ENCODE data around the gene ATP6V1B1.
A peak's percentile ranks its signal among the peaks of the same experiment; 100 is the strongest.

ATP6V1B1 gene

DNA sequence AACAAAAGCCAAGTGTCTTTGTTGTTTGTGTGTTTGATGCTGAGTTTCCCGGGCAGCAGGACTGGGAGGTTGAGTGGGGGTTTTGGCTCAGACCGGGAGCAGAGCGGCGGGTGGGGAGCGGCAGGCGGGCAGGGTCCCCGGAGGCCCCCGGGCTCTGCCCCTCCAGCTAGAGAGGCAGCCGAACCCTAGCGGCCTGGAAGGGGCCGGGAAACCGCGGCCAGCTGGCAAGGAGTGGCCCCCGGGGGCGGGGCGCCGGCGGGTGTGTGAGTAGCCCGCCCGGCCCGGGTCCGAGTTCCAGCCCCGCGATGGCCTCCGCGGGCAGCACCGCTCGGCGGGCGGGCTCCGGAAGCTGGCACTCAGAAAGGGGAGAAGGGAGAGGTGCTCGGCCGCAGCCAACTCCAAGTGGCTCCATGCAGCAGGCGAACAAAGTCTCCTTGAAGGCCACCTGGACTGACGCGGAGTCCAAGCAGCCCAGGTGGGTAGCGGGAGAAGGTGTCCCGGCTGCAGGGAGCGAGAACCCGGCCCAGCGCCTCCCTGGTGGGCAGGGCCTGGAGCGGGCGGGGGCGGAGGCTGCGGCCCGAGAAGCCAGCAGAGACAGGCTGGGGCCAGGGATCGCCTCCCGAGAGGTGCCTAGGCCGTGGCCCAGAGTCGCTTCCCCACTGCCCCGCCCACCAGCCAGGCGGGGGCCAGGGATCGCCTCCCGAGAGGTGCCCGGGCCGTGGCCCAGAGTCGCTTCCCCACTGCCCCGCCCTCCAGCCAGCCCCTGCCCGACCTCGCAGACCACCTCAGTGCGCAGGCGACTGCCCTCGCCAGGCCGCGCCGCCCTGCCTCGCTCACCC is 42.9 kb downstream of the ATP6V1B1 start, which contains the start of gene ANKRD53:
Gene ANKRD53, plus strand, starts transcription at position 290 of the 839 bp plus-strand sequence. Its CDS starts 16 bp downstream, at position 306.
- DNase-seq = no peak

DNA sequence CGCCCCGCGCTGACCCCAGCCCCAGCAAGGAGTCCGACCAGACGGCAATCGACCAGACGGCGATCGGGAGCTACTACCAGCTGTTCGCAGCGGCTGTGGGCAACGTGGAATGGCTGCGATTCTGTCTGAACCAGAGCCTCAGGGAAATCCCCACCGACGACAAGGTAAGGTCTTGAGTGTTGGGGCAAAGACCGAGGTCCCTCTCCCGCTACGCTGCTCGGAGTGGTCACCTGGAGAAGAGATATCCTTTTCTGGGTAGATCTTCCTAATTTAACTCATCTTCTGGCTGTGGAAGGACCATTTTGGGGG is 43.4 kb downstream of the ATP6V1B1 start:
- DNase-seq = no peak

DNA sequence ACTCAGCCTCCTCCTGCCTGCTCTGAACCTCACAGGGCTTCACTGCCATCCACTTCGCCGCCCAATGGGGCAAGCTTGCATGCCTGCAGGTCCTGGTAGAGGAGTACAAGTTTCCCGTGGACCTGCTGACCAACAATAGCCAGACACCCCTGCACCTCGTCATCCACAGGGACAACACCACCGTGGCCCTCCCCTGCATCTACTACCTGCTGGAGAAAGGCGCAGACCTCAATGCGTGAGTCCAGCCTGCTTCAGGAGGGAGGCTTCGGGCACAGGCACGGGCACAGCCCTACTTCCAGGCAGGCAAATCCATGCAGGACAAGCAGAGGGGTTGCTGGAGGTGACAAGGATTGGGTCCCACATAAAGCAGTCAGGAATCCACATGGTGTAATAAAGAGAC is 43.9 kb downstream of the ATP6V1B1 start:
- DNase-seq = no peak

DNA sequence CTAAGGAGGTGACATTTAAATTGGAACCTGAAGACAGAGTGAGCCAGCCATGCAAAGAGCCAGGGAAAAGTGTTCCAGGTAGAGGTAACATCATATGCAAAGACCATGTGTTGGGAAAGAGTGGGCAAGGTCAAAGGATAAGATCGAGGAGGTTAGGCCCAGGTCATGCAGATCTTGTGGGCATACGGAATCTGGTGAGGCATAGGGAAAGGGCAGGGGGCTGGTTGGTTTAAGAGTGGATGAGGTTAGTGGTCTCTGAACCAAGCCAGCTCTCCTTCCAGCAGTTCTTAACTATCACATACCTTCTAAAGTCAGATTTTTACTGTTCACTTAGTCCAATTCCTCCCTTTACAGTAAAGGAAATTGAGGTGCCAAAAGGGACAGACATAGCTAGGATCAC is 45.7 kb downstream of the ATP6V1B1 start:
- DNase-seq = no peak

DNA sequence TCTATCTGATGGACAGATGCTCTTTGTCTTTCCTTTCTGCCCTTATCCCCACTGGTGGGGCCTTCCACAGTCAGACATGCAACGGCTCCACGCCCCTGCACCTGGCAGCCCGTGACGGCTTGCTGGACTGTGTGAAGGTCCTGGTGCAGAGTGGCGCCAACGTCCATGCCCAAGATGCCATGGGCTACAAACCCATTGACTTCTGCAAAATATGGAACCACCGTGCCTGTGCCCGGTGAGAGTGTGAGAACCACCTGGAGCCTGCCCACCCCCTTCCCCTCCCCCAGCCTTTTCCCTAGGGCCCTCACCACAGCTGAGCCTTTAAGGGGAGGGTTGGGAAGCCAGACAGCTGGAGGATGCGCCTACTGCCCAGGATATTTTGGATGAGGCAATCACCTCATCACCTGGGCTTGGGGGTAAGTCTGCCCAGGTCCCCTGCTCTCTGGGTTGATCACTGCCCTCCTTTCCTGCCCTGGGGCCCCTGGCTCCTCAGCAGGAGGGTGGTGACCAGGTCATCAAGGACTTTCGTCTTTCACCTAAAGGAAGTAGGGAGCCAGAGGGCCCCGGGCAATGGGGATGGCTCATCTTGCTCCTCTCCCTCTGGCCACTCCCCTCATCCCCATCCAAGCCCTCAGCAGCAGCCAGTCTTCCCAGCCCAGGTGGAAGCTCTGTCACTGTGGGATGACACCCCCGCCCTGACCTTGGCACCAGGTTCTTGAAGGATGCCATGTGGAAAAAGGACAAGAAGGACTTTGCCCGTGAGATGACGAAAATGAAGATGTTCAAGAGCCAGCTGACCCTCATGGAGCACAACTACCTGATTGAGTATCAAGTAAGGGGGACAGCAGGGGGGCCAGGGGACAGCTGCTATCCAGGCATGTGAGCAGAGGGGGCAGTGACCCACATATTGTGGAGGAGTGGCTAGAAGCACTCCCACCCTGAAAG is 46.4 kb downstream of the ATP6V1B1 start:
- no peak for DNase-seq

DNA sequence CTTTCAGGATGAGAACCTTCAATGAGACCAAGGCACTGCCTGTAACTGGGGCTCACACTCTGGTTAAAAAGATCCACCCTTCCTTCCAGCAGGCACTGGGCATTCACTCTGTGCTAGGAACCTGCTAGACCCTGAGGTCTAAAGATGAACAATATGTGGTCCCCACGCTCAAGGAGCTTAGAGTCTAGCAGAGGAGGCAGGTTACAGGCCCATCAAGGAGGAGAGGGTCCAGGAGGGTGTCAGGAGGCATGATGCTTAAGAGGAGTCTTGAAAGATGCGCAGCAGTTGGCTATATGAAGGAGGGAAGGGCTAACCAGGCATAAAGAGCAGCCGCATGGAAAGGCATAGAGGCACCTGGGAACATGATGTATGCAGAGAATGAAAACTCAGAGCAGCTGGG is 47.3 kb downstream of the ATP6V1B1 start:
- DNase-seq = no peak

DNA sequence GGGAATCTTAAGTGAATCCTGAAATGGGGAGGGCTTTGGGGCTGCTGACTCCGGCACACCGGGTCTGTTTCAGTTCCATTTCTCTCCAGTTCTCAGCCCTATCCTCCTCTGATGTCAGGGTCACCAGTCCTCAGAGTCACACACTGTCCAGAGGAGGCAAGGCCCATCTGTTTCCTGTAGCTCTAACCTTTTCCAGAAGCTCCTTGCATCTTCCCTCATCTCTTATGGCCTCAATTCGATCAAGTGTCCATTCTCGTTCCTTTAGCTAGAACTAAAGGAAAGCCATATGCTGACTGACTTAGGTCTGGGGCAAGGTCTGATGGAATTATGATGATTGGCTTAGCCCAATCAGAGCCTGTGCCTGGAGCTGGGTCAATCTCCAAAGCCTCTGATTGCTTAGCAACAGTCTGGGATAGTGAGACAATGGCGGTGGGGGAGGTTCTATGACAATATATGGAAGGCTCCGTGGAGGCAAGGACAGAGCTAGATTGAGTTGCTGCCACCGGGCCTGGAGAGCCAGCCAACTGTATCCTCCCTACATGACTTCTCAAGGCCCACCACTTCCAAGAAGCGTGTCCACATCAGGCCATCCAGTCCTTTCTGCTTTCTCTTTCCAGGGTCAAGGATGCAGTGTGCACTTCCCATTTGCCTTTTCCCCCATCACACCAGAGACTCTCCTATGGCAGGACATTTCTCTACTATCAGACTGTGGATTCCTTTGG is 48.0 kb downstream of the ATP6V1B1 start:
- DNase-seq = no peak

DNA sequence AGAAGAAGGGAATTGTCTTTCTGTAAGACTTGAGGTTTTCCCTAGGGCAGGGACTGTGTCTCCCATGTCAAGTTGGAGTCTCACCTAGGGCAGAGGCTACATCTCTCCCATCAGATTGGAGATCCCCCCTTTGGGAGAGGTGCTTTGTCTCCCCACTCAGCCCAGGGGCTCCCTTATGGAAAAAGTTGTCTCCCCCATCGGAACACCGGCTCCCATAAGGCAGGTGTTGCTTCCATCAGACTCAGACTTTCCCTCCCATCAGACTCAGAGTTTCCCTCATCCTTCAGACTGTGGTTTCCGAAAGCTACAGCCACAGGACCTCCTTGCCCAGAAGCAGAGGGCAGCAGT is 48.5 kb downstream of the ATP6V1B1 start:
- no peak for DNase-seq

DNA sequence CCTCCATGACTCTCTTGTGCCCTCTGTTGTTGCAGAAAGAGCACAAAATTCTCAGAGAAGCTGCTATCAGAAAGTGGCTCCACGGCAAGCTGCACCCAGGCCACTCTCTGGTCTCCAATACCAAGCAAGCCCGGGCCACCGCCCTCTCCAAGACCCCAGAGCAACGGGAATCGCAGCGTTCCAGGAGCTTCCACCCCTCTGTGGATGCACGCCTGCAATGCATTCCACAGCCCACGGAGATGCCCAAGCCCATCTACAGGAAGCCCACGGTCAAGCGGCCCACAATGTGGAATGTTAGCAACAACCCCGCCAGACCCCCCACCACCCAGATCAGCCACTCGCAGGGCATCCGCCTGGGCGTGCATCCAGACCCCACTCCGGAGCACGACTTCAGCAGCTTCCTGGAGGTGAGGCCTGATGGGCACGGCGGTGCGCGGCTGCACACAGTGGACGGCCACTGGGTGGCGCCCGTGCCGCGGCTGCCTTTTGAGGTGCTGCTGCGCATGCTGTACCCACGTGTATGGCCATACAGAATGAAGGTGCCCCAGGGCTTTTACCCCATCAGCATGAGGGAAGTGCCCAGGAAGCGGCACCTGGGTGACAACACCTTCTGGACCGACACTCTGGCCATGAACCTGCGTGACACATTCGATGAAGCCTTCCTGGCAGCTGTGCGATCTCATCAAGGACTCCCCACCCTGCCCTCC is 49.0 kb downstream of the ATP6V1B1 start:
- DNase-seq = peak; percentile 72

DNA sequence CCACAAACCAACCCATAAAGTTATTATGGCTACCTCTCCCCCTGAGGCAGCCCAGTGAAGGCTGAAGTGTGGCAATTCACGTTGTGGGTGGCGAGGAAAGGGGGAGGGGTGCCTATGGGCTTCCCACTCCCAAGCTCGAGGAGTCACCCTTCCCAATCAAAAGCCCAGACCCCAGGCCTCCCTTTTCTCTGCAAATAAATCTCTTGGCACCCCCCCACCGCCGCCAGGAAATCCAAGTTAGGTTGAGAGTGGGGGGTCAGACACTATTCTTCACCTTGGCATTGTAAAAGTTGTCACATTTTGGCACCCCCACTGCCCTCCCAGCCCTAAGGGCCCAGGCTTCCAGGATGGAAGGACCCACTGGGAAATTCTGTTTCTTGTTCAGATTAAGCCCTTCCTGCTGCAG is 49.6 kb downstream of the ATP6V1B1 start:
- DNase-seq = no peak

DNA sequence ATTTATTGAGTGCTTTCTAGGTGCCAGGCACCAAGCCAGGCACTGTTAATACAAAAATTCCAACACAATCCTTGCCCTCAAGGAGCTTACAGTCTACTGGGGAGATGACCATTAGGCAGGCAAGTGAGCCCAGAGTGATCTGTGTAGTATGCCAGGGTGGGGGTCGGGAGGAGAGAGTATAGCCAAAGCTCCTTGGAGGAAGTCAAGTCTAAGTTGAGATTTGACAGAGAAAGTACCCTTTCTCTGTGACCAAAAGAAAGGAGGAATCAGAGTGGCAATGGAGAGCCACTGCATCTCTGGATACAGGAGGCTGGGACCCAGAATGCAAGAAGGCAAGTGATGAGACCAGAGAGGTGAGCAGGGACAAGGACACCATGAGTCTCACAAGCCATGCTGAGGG is 50.3 kb downstream of the ATP6V1B1 start:
- no peak for DNase-seq

DNA sequence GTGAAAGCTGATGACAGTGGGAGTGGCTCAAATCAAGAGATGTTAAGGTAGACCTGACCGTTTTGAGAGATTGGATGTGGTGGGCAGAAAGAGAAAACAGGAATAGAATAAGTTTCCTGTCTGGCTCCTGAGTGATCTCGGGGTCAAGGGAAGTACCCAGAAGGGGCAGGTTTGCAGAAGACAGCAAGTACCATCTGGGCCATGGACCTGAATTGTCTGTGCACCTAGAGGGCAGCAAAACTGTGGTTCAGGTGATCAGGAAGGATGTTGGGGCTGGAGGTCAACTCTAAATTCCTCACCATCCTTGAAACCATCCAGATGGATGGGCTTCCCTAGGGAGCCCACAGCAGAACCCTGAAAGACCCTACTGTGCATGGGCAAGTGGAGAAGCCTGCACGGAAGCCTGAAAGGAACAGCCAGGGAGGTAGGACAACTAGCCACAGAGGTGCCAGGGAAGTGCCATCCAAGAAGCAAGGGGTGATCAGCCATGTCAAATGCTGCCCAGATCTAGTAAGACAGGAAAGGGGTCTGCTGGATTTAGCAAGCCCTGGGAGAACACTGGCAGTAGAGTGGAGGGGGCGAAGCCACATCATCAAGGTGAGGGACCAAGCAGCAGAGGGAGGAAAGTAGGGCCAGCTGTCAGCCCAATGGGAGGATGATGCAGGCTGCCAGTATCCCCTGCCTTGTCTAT is 50.9 kb downstream of the ATP6V1B1 start:
- DNase-seq = no peak

DNA sequence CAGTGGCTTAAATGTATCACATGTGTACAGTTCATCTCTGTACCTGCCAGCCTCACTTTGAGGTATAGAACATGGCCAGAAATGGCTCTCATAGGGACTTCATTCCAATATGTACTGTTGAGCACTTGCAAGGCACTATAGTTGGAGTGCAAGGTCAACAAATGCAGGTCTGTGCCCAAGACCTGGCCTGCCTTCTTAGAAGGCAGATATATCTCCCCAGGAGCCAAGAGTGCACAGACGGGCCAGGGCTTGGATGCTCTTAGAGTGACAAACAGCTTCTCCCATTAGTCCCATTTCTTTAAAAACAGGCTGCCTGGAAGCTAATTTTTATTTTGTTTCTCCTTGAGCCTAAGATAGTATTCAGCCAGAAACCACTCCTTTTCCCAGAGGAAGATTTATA is 51.7 kb downstream of the ATP6V1B1 start:
- DNase-seq = no peak

DNA sequence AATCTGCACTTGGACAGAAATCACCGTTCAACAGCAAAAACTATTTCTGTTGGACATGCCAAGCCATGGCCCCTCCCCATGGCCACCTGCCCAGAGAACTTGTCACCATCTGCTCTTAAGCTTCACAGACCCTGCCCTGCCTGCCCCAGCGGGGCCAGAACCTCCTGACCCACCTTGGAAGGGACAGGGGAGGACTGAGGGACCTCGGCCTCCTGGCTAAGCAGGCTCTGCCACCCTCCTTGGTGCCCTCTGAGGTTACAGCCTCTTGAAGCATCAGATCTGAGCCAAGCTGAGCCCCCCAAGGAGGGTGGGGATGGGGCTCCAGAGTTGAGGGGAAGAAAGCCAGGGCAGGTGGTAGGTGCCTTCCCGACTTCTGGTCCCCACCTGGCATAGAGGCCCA is 52.5 kb downstream of the ATP6V1B1 start:
- no peak for DNase-seq

DNA sequence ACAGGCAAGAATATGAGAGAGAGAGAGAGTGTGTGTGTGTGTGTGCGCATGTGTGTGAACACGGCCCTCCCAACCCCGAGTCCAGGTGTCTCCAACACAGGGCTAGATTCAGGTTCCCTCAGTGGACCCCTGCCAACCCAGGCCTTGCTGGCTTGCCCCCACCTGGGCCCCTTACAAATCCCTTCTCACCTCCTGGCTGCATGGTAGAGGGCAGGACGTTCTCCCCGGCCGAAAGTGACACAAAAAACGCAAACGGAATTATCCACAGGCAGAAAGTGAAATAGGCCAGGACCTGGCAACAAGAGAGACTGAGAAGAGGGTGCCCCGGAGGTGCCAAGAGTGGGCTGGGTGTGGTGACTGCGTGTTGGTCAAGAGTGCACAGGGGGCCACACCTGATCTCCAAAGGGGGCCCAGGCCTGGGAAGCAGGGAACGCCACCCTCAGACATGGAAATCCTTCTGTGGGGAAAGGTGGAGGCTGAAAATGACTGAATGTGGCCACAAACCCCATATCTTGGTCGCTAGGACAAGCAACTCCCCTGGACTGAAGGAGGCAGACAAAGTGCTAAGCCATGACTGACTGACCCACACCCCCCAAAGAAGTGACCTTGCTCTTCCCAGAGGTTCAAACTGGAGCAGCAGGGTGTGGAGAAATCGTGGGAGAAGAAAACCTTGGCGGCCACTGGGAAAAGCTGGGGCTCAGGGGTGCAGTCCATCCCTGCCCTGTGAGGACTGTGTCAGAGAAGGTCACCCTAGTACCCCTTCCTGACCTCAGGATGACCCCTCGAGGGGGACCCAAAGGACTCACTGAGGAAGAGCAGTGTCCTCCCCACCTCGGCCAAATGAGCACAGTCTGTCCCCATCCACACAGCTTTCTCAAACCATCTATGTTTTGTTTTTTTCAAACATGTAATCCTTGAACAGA is 53.3 kb downstream of the ATP6V1B1 start:
- no peak for DNase-seq

DNA sequence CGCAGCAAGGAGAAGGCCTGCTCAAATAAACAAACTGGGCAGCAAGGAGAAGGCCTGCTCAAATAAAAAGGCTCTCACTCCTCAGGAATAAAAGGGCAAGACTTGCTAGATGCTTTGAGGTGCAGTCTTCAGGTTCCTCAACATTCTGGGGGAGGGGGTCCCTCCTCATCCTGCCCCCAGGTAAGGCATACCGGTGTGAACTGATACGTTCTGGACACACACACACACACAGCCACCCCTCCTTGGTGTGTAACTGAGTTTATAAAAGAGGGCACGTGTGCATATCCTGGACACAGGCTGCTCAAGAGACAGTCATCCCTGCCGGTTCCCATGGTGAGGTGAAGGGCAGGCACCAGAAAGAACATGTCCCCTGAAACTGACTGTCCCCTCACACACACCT is 54.5 kb downstream of the ATP6V1B1 start:
- DNase-seq = no peak

DNA sequence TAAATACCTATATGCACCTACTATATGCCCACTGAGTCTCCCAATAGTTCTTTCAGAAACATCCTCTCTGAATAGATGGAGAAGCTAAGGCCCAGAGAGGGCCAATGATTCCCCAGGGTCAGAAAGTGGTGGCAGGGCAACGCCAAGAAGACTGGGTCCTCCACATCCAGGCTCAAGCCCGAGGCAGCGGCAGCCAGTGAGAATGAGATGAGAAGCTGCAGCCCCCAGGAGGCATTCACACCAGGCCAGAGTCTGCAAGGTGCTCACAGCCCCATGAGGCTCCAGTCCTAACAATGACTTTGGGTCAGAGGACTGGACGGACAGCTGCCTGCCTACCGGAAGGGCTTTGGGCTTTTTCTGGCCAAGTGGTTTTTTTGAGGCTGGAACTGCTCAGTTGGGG is 55.4 kb downstream of the ATP6V1B1 start:
- no peak for DNase-seq

DNA sequence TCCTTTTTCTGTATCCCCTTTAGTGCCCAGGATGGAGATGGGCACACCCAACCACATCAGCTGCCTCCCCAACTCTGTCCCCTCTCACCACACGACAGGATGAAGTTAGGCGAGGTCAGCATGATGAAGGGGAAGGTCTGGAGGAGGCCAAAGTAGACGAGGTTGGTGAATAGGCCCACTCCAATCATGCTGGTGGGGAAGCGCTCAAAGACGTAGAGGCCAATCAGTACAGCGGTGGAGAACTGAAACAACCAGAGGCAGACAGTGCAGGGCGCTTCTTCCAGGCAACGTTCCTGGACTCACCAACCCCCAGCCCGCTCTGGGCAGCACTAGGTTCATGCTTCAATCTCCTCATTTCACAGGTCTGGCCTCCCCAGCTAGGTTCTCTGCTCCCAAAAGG is 56.0 kb downstream of the ATP6V1B1 start:
- no peak for DNase-seq

DNA sequence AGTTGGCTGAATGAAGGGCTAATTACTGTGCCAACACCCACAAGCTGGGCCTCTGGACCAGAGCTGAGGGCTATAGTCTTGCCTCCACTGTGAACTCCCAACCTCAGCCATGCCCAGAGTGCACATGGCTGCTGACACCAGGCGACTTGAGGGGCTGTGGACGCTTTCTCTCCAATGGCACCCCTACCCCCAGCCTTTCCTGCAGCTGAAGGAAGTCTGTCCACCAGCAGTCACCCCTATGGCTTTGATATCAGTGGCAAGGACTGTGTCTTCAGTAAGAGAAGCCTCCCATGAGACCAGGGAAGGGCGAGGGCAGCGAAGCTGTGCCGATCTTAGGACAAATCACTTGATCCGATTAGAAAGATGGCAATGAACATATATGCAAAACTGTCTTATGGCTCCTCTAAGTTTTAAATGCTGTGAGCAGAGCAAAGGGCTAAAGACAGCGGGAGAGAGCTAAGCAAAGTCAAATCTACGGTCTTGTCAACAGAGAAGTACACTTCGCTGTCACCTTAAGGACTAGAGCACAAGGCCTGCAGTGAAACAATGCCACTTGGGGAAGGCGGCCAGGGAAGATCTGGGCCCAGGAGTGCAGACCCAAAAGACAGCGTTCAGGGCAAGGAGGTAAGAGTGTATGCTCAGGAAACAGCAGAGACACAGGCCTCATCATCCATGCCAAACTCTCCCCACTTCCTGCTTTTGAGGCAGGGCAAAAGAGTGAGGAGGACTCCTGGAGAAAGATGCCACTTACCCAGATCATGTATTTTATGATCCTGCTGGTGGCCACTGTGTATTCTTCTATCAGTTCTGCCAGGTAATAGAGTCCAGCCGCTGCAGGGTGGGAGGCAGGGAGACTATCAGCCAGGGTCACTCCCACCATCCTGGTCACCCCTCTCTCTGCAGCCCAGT is 57.5 kb downstream of the ATP6V1B1 start:
- DNase-seq = no peak

Measured in activated effector memory CD4-positive, alpha-beta T cell treated with Interleukin-2 at 50 U/mL for 16 hours (primary cell).